ENCODE measurements around the gene NINL.

DNA sequence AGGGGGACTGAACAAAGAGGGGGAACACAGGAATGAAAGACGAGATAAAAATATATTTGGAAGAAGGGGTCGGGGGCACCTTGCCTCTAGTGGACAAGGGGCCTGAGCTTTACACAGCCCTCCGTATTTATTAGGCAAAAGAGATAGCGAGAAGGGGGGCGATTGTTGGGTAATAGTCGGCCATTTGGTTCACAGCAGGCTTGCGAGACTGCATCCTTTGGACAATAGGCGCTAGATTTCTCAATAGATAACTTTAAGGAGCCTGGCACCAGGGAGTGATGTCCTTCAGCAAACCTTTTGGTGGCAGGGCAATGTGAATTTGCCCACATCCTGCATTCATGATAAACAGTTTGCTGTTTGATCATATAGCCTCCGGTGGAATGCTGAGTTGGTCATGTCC is 41.4 kb upstream of the NINL start:
- TF ChIP-seq, protein P1, sequence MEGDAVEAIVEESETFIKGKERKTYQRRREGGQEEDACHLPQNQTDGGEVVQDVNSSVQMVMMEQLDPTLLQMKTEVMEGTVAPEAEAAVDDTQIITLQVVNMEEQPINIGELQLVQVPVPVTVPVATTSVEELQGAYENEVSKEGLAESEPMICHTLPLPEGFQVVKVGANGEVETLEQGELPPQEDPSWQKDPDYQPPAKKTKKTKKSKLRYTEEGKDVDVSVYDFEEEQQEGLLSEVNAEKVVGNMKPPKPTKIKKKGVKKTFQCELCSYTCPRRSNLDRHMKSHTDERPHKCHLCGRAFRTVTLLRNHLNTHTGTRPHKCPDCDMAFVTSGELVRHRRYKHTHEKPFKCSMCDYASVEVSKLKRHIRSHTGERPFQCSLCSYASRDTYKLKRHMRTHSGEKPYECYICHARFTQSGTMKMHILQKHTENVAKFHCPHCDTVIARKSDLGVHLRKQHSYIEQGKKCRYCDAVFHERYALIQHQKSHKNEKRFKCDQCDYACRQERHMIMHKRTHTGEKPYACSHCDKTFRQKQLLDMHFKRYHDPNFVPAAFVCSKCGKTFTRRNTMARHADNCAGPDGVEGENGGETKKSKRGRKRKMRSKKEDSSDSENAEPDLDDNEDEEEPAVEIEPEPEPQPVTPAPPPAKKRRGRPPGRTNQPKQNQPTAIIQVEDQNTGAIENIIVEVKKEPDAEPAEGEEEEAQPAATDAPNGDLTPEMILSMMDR (IDR thresholded peaks at IDR 0.05), result no peak
- TF ChIP-seq EP300 (IDR thresholded peaks at IDR 0.05), result no peak
- TF ChIP-seq POLR2A (IDR thresholded peaks at IDR 0.05), result no peak
